ENCODE results near the gene GABARAP.

GRCh38 chr17:7203391-7203790 is 38.9 kb downstream of the GABARAP start:
- TF ChIP-seq CTCF (IDR thresholded peaks at IDR 0.05; ENCODE audit: insufficient read depth, low read length, poor library complexity, severe bottlenecking) (no peak), EZH2phosphoT487 (conservative IDR thresholded peaks at IDR 0.05; ENCODE audit: low read length) (no peak)
